CD4-positive, alpha-beta T cell treated with Interleukin-6 for 4 hours (primary cell): ENCODE measurements around the gene ZWILCH.
"Not testable (repeated sequence)": the region's sequence is repeated elsewhere in the genome, so short reads cannot be mapped to it uniquely, and the experiment has no call there.

Experiments used
- DNase-seq: peaks from one replicate; pipeline ENCODE4 v3.0.0-alpha.2; 2020; ENCODE audit warnings: mixed read lengths

ZWILCH gene

DNA sequence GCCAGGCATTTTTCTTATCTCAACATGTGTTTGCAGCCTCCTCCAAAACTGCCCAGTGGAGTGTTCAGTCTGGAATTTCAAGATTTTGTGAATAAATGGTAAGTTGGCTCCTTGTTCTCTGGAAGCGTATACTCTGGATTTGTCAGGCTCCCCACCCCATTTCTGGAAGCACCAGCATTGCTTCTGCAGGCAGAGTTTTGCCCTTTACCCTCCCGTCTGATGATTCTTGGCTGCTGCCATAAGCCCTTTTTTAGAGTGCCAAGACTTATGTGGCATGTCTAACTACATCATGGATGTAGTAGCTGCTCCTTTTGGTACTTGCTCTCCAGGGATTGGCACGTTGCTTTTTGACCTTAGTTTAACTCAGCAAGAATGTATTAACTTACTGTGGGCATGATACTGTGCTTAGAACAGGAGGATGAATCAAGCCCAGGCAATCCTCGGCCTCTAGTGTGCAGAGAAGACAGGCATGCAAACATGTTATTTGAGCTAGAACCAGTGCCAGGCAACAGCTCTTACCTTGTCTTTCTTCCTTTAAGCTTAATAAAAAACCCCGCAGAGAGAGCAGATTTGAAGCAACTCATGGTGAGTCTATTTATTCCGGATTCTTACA lies 15.8 kb upstream of the ZWILCH start:
- no peak for DNase-seq

DNA sequence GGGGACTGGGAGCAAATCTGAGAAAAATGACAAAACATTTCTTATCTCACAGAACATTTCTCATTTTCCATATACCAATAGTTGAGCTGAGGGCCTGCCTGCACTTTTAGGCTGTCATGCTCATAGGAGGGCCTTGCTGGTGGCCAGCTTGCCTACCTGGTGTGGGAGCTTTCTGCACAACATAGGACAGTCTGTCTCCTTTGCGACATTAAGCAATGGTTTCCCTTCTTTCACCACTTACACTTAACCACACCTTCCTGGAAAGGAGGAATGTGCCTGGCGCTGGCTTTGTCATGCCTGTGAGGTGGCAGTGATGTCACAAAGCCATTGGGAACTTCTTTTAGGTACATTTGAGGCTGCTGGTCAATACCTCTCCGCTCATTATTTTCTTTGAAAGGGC lies 13.3 kb upstream of the ZWILCH start:
- DNase-seq: no peak

DNA sequence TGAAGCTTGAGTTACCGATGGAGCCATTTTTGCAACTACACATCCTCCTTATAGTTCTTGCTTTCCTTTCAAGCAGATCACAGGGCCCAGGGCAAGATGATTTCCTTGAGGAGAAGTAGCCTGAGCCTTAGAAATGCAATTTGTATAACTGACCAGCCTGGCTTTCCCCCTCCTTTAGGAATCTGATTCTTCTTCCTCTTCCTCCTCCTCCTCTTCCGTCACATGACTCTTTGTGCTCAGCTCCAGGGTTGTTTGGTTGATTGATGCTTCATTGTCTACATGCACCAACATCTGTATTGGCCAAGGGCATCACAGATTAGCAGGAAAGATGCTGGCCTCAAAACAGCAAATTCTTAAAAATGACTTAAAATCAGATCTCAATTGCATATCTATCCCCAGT lies 10.9 kb upstream of the ZWILCH start:
- DNase-seq: no peak

DNA sequence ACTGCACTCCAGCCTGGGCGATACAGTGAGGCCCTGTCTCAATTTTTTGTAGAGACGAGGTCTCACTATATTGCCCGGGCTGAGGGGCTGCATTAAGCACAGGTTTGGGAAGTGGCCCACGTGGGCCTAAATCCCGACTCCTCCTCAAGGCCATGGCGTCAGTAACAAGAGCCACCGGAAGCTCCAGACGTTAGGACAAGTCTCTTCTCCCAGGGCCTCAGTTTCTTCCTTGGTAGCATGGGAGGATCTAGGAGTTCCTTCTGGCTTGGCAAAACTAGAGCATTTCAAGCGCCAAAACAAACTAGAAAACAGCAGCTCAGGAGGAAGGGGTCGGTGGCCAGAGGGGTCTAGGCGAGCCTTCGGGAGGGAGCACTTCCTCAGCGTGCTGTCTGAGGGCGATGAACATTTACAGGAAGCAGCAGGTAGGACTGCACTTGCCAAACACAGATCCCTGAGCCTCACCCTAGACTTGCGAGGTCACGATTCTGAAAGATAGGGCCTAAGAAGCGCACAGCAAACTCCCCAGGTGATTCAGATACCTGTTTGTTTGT lies 8.1 kb upstream of the ZWILCH start:
- peak; percentile 41 for DNase-seq

DNA sequence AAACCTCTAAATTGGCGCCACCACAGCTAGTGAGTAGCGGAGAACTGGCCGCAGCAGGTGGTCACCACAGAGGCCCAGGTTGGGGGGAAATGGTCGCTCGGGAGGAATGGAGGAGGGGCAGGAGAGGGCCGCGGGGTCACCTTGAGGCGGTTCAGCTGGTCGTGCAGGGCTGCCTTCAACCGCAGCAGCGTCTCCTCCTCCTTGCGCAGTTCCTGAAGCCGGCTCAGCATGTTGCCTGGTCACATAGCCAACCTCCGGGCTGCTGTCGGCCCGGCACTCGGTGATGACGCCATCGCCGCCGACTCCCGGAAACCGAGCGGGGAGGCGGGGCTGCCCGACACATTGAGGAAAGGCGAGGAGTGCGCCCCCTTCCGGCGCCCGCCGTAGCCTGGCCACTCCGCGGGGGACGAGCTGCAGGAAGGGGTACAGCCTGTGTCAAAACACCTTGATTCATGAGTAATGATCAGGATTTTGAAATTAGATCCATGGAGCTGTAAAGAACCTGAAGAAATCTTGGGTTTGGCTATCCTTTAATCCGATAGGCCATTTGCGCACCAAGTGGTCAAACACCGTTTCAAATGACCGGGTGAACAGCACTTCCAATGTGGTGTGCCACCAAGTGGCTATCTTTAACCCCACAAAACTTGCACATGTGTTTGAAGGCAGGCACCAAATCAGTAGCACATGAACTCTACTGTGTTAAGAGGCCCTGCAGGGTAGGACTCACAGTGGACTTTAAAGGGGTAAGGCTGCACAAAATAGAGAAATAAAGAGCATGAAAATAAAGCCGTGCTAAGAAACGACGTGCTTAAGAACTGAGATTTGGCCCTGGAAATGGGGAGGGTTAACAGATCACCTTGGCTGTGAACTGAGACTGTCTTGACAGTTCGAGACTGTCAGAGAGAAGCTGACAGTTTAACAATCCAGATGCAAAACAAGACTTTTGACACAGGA lies 7.3 kb upstream of the ZWILCH start, which contains the start of gene SNAPC5:
SNAPC5 (minus strand) TSS at position 261 of the 954 bp plus-strand sequence; CDS start at position 230, 31 bp downstream.
- DNase-seq: peak; percentile 98

DNA sequence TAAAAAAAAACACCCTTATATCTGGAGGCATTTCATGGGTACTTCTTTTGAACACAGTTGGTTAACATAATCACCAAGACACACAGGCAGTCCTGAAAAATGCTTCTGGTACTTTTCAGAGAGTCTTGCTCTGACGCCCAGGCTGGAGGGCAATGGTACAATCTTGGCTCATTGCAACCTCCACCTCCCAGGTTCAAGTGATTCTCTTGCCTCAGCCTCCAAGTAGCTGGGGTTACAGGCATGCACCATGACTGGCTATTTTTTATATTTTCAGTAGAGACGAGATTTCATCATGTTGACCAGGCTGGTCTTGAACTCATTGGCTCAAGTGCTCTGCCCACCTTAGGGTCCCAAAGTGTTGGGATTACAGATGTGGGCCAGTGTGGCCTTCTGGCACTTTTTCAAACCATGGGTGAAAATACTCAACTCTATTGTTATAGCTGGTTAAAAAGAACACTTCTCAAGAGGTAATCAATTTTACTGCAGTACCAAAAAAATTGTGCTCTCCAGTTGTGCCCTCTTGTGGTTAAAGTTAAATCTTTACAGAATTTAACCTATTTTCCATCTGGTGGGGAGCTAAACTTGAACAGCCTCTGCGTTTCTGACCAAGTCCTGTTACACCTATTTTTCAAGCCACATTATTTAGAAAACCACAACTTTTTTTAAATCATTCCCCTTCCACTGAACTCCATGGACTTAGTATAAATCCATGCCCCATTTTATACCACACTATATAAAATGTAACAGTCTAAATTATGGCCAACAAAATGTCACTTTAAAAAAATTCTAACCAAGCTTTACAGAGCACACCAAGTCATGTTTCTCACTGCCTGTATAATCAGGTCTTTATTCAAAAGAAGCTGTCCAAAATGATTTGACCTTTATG lies 6.4 kb upstream of the ZWILCH start:
- no peak for DNase-seq

DNA sequence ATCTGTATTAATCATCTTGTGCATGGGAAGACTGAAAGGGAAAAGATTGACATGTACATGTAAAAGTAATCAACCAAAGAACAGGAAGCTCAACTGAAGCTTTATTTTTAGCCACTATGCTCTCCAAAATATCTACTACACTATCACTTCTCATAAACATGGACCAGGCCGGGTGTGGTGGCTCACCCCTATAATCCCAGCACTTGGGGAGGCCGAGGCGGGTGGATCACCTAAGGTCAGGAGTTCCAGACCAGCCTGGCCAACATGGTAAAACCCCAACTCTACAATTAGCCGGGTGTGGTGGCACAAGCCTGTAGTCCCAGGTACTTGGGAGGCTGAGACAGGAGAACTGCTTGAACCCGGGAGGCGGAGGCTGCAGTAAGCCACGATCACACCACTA lies 4.8 kb upstream of the ZWILCH start:
- DNase-seq: not testable (repeated sequence)

DNA sequence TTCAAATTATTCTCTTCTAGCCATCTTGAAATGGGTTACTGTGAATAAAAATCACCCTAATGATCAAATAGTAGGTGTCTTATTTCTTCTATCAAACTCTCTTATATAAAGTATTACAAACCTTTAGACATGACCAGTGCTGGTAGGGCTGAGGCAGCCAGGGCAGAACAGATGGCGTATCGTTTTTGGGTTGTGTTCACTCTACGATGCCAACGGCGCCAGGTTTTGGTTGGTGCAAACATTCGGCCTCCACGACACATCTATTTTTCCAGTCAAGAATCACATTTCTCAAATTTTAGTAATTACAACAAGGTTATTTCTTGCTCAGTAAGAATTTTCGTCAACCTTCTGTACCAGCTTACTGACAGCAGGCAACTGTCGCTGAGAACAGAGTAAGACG lies 2.6 kb upstream of the ZWILCH start:
- no peak for DNase-seq

DNA sequence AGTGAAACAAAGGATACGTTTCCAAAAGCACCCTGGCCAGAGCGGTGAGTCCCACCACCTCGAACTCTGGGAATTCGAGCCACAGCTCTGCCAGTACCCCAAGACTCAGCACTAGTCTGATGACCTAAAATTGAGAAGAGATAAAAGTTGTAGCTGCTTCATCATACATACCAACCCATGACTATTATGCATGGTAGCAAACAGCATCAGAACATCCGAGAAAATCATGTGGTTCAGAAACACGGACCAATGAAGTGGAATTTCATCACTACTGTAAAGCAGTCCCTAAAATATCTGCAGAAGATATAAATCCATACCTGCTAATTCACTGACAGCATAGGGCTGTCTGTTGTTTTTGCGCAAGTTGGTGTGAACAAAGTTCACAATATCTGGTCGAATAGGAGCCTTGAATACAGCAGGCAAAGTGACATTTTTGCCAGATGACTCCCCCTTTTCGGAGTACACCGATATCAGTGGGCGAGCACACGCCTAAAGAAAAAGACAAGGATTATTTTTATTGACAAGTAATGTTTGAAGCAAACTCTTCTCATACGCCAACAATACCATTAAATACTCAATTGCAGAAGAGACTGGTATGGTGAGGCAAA lies 2.0 kb upstream of the ZWILCH start:
- DNase-seq: not testable (repeated sequence)

DNA sequence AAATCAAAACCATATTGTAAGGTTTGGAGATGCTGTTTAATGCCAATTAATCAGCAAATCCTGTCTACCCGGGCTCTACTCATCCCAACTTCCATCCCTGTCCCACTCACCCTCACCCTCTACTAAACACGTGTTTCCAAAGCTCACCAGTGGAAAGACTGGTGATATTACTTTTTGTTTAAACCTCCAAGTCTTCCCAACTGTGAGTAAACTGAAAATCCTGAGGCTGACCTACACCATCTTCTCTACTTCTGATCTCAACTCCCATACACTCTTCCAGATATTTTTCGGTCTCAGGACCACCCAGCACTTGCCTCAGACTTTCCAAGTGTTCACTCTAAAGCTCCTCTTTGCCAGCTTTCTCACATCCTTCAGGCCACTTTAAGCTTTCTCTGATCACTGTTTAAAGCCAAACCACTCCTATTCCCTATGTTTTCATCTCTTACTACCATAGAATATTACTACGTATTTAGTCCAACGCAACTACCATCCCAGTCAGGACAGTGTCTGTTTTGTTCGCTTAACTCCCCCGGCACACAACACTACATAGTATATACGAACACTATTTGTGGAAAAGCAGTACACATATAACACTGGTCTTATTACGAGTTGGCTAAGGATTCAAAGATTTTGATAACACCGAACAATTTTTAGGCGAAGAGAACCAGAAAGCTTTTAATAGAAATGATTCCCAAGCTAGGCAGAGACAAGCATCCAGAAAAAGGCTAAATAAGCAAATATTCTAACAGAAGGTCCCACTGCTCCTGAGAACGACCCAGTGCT lies 1.2 kb upstream of the ZWILCH start:
- no peak for DNase-seq

DNA sequence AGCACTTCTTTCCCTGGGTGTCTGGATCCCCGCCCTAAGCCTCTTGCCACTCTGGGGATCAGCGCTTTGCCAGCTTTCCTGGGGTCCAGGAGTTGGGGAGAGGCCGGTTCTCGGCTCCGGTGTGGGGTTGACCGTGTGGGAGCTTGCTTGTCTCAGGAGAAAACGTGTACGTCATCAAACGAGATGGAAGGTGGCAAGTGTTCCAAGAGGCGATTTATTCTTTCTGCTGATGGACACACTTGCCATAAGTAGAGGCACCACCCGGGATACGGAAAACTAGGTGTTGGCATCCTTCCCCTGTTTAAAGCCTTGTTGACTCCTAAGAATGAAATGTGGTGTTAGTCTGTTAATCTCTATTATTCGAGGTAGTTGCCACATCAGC lies 295 bp downstream of the ZWILCH start:
- no peak for DNase-seq

DNA sequence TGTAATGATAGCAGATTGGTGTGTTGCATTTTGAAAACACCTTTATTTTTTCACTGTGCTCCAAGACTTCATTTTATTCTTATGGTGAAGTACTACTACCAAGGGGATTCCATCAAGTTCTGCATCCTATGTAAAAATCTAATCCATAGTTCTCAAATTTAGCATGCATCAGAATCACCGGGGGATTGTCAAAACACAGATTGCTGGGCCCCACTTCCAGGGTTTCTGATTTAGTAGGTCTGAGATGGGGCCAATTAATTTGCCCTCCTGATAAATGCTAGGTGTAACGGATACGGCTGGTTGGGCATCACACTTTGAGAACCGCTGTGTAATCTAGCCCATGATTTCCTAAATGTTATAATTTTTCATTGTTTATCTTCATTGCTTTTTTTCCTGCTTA lies 692 bp downstream of the ZWILCH start:
- DNase-seq: no peak

DNA sequence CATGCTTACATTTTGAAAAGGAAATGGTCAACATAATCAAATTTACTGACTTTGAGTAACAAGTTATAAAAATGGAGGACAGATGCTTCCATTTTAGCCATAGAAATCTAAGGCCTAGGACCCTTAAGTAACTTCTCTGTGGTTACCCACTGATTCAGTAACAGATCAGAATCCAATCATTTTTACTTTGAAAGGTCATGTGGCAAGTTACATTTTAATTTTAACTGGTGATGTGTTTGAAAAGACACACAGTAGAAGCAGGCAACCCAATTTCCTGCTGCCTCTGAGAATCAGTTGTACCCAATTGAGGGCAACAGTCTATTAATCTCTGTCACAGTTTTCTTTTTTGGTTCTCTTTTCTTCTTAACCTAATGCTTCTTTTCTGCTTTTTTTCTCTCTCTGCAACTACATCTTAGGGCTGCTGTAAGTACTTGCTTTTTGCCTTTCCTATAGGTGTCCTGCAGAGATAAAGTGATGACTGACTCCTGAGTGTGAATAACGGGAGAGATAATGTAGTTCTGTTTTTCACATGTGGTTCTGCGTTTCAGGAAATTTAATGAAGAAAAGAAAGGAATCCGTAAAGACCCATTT lies 3.3 kb downstream of the ZWILCH start:
- no peak for DNase-seq

DNA sequence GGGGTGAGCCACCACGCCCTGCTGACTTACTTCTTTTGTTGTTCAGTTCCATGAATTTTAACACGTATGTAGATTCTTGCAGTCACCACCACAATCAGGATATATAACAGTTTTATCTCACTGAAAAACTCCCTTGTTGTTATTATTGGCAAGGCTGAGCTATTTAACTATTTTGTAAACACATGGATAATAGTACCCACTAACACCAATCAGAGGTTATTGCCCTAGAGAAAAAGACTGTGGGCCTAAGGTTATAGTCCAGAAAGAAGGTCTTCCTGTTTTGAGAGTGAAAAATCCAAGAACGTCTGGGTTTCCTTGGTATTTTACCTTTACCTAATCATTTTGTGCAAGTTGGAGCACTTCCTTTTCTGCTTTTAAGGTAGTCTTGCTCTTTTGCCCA lies 9.5 kb downstream of the ZWILCH start:
- DNase-seq: no peak

DNA sequence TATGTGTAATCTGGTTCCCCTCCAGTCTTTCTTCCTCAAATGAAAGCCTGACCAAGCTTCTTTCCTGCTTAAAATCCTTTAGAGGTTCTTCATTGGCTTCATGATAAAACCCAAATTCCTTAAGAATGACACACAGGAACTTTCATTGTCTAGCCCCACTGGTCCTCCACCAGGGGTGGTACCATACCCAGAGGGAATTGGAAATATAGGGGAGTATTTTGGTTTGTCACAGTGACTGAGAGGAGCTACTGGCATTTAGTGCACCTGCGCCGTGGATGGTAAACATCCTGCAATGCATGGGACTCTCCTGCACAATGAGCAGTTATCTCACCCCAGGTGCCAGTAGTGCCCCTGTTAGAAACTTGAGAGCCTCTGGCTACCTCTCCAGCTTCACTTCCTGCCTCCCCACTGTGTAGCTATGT lies 10.8 kb downstream of the ZWILCH start:
- no peak for DNase-seq

DNA sequence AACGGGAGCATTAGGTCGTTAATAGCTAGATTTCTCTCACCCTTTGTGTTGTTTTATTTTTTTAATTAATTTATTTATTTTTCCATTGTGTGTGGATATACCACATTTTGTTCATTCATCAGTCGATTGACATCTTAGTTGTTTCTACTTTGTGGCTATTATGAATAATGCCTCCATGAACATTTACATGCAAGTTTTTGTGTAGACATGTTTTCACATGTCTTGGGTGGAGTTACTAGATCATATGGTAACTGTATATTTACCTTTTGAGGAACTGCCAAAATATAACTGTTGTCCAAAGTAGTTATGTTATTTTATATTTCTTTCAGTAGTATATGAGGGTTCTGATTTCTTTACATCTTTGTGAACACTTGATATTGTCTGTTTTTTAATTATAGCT lies 18.8 kb downstream of the ZWILCH start:
- no peak for DNase-seq

DNA sequence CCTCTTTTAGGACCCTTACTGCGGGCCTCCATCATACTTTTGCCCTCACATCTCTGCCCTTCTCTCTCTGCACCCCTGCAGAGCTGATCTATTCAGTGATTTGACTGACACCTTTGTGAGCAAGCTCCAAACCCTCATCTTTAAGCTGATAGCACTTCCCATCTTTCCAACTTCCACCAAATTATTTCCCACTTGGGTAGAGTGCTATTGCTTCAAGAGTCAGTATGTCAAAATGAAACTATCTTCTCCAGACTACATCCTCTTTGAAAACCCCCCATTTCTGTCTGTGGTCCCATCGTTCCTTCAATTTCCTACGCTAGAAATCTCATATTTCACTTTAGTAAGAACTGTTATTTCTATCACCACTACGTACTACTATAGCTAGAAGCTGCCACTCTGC lies 19.7 kb downstream of the ZWILCH start:
- no peak for DNase-seq

DNA sequence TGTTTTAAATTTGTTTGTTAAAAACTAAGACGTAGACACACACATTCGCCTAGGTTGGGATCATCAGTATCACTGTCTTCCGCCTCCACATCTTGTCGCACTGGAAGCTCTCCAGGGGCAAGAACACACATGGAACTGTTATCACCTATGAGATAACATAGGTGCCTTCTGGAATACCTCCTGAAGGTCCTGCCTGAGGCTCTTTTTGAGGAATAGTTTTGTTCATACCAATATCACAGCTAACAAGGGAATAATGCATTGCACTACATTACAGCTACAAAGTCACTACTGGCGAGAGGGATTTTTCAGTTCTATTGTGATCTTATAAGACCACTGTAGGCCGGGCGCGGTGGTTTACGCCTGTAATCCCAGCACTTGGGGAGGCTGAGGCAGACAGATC lies 29.9 kb downstream of the ZWILCH start:
- DNase-seq: no peak

DNA sequence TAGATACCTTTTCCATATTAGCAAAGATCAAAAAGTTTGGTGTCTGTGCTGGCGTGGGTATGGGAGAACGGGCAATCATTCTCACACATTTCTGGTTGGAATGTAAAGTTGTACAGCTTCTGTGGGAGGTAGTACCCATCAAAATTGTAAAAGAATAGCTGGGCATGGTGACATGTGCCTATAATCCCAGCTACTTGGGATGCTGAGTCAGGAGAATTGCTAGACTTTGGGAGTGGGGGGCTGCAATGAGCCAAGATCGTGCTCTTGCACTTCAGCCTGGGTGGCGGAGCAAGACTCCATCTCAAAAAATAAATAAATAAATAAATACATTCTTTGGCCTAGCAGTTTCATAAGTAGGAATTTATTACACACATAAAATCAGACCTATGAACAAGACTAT lies 37.8 kb downstream of the ZWILCH start:
- DNase-seq: no peak

DNA sequence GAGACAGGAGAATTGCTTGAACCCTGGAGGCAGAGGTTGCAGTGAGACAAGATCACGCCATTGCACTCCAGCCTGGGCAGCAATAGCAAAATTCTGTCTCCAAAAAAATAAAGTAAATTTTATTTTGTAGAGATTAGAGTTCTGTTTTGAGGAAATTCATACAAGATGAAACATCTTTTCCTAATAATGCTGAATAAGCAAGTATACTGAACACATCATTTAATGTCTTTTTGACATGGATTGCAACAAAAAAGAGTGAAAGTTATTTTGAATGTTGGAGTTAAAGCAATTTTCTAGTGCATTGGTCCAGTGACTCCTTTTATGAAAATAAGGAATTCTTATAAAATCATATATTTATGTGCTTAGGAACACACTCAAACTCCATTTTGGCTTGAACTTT lies 40.1 kb downstream of the ZWILCH start:
- DNase-seq: no peak

DNA sequence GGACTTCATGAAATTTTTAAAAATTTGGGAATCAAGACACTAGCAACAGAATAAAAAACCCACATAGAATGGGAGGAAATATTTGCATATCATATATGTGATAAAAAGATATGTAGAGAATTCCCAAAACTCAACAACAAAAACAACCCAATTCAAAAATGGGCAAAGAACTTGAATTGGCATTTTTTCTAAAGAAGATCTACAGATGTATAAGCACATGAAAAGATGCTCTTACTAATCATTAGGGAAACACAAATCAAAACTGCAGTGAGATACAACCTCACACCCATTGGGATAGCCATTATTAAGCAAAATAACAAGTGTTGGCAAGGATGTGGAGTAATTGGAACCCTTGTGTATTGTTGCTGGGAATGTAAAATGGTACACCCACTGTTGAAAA lies 50.6 kb downstream of the ZWILCH start:
- DNase-seq: no peak
